Pulmonary artery endothelial cell (primary cell): ENCODE measurements around the gene KLHL26. TPM values are rescaled to one million over a fixed set of nuclear protein-coding genes. Genes with fewer than 3 reads are reported as not detected.

Experiments
- DNase-seq: peaks from one replicate; pipeline ENCODE4 v3.0.0-alpha.2; 2011; ENCODE audit warnings: low read depth, low spot score
- total RNA-seq: library from RNA; depleted of rRNA; stranded (reverse); fragments of >200 nt; gene quantifications from 2 replicates; pipeline ENCODE4 v1.2.3, GENCODE V29; 2014

The KLHL26 gene
- total RNA-seq, 1 donor from 2014 or later: 6.2 TPM

DNA sequence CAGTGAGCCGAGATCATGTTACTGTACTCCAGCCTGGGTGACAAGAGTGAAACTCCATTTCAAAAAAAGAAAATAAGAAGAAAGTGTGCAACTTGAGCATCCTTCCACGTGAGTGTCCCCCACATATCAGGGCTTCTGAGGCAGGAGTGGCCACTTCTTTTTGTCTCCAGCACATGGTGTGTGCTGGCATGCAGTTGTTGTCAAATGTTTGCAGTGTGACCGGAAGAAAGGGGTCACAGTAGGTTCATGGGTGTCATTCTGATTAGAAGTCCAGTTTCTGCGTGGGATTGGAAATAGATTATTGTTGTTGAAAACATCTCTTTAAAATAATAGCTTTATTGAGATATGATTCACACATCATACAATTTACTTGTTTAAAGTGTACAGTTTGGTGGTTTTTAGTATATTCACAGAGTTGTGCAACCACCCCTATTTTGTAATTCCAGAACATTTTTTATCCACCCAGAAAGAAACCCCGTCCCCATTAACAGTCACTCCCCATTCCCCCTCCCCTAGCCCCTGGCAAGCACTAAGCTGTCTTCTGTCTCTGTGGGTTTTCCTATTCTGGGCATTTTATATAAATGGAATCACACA, 48.9 kb downstream of the KLHL26 start:
- DNase-seq: no peak

DNA sequence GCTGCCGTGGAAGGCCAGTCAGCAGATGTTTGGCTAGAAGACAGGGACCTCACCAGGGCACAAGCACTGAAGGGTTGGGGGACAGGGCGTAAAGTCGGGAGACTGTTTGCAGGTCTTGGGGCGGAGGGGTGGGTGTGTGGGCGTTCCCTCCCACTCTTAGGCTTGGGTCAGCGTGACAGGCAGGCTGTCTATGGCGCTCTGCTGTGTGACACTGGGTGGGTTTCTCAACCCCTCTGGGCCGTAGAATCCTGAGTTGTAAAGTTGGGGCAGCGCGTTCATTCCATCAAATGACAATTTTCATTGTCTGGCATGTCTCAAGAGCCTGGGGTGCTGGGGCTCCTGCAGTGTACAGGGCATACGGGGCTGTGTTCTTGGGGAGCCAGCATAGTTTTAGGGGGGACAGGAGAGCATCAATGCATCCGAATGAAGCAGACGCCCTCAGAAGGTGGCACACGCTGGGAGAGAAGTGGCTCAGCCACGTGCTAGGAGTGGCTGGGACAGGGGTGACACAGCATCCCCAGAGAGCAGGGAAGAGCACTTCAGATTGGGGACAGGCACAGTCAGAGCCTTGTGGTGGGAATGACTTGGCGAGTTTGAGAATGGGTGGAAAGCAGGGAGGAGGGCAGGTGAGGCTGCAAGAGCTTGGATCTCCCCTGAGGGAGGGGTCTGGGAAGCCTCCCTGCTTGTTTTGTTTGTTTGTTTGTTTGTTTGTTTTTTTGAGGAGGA, 51.1 kb downstream of the KLHL26 start:
- no peak for DNase-seq

DNA sequence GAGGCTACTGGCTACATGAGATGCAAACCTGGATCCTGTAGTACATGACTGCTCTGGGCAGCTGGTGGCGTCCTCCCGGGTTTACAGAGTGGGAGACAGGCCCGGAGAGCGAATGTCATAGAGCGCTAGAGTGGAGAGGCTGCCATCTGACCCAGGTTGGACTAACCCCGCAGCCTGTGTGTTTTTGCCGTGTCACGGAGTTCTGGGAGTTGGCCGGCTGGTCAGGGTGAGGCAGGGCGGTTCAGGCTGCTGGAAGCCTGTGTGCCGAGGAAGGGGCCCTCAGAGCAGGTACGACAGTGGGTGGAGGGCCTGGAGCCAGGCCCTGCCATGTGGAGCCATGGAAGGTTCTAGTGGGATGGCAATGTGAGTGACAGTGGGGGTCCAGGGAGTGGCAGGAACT, 59.2 kb downstream of the KLHL26 start:
- DNase-seq: no peak

DNA sequence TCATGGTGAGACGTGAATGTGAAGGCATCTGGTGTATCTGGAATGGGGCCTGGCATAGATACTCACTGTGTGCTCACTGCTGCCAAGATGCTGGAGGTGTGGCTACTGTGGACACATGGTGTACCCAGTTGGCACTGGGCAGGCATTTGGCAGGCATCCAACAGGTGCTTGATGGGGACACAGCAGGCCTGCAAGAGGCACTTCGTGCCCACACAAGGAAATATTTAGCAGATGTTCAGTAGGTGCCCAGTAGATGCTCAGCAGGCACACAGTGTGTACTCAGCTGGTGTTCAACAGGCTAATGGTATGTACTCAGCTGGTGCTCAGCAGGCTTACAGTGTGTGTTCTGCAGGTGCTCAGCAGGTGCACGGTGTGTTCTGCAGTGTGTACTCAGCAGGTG, 60.9 kb downstream of the KLHL26 start:
- no peak for DNase-seq

DNA sequence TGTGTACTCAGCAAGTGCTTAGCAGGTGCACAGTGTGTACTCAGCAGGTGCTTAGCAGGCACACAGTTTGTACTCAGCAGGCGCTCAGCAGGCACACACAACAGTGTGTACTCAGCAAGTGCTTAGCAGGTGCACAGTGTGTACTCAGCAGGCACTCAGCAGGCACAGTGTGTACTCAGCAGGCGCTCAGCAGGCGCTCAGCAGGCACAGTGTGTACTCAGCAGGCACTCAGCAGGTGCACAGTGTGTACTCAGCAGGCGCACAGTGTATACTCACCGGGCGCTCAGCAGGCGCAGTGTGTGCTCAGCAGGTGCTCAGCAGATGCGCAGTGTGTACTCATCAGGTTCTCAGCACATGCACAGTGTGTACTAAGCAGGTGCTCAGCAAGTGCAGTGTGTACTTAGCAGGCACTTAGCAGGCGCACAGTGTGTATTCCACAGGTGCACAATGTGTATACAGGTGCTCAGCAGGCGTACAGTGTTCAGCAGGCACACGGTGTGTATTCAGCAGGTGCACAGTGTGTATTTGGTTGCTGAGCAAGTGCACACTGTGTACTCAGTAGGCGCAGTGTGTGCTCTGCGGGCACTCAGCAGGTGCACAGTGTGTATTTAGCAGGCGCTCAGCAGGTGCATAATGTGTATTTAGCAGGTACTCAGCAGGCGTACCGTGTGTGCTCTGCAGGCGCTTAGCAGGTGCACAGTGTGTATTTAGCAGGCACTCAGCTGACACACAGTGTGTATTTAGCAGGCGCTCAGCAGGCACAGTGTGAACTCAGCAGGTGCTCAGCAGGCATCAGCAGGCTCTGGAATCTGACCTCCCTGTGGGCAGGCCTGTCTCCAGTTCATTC, 61.7 kb downstream of the KLHL26 start:
- DNase-seq: no peak

DNA sequence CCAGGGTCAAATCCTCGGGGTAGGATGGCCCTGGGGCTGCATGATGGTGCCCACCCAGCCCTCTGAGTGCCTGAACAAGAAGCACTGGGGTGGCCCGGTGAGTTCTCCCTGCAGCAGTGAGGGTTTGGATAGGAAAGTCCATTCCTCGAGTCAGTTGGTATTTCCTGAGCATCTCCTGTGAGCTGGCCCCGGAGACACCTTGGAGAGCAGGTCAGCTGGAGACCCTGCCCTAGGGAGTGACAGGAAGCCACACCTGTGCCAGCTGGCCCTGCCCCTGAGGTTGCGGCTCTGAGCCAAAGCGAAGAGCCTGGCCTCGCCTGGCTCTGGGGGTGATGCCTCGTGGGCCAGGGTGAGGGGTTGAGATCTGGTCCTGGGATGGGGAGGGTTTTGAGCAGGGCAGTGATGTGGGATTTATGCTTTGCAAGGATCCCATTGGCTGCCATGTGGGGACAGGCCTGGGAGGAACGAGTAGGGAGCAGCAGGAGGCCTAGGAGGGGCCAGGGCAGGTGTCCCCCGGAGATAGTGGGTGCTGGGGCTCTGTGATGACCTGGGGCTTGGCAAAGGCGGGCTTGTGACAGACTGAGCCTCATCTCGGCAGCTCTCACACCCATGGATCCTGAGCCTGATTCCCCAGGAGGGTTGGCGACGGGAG, 62.7 kb downstream of the KLHL26 start:
- no peak for DNase-seq

DNA sequence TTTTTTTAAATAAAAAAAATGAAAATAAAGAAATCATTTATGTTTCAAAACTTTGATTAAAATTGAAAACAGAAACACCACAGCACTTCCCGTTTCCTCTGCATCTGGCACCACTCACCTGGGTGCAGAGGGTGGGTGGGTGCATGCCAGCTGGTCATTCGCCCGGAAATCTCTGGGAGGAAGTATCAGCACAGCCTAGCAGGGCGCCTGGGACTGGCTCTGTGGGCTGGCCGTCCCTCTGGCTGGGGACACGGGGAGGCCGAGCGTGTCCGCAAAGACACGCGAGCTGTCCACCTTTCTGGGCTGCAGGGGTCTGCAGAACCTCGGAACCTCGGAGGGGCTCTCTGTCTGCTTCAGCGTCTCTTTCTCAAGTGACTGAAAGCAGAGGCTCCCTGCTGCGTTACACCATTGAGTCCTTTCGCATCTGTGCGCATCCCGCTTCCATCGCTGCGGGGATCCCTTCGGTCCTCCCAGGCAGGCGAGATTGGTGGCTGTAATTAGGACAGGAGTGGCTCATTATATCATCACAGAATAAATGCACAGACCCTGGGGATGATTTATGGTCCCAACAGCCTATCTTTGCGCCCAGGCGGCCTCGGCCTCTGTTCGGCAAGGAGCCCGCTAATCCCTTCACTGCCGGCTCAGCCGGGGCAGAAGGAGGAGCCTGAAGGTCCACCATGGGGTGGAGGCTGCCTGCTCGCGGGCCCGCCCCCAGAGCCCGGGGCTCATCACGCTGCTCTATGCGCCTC, 63.8 kb downstream of the KLHL26 start:
- no peak for DNase-seq

DNA sequence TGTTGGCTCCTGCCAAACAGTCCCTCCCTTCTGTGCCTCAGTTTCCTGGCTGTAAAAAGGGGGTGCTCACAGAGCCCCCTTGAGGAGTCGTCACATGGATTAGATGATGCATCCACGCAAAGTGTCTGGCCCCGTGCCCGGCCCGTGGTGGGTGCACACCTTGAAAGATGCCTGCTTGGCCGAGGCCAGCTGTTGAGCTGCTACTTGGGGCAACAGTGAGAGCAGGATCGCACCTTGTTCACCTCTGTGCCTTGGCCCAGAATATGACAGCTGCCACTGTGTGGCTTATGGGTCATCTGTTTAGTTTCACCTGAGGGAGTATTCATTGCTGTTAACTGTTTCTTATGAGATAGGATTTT, 64.4 kb downstream of the KLHL26 start:
- DNase-seq: no peak

DNA sequence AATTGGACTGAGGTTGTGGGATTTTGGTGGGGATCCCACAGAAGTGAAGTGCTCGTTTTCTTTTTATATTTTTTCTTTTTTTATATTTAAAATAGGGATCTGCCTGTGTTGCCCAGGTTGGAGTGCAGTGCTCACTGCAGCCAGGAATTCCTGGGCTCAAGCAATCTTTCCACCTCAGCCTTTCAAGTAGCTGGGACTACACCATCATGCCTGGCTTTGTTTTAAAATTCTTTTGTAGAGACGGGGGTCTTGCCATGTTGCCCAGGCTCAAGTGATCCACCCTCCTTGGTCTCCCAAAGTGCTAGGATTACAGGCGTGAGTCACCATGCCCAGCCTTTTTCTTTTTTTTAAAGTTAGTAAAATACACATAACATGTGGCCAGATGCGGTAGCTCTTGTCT, 67.2 kb downstream of the KLHL26 start:
- no peak for DNase-seq

DNA sequence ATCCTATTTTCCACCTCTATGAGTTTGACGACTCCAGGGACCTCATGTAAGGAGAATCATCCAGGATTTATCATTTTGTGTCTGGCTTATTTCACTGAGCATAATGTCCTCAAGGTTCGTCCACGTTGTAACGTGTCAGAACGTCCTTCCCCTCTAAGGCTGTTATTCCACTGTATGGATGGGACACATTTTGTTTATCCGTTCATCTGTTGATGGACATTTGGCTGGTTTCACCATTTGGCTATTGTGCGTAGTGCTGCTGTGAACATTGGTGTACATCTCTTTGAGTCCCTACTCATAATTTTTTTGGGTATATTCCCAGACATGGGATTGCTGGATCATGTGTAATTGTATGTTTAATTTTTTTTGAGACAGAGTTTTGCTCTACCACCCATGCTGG, 68.1 kb downstream of the KLHL26 start:
- DNase-seq: no peak

DNA sequence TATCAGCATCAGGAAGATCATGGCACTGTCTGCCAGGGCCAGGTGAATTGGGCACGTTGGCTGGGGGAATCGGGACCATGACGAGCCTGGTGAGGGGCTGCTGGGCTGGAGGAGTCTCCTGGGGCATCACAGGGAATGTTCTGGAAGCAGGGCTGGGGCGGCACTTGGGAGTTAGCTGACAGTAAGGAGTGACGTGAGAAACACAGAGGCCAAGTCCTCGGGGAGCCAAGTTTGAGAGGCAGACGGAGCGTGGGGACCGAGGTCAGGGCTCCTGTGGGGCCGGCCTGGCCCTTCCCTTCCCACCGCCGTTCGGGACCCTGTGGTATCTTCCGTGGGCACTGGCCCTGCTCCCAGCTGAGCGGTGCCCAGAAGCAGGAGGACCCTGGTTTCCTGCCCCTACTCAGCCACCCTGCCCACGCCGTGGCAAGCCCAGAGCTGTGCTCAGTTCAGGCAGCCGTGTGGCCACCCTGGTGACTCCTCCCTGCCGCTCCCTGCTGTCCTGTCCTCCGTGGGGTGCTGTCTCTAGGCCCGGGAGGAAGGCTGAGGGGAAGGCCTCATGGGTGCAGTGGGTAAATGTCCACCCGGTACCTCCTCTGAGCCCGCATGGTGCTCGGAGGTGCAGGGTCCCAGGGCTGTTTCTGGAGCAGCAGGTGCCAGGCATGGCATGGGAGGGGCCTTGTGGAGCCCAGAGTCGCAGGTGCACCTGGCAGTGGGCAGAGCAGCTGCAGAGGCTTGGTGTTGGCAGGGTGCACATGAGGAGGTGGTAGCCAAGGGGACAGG, 71.8 kb downstream of the KLHL26 start:
- no peak for DNase-seq

DNA sequence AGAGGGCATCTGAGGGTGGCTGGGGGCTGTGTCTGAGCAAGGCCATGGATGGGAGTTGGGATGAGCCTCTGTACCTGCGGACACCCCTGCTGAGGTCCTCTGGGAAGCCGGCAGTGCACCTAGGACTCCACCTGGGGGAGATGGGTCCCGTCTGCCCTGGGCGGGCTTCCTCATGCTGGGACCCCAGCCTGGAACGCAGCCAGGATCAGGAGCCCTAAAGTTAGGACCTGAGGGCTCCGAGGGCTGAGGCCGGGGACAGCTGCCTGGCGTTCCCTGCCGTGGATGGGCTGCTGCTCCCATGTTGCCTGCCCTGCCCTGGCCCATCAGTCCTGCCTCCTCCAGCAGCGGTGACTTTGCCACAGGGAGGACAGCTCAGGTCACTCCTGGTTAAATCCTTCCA, 72.7 kb downstream of the KLHL26 start:
- DNase-seq: no peak

DNA sequence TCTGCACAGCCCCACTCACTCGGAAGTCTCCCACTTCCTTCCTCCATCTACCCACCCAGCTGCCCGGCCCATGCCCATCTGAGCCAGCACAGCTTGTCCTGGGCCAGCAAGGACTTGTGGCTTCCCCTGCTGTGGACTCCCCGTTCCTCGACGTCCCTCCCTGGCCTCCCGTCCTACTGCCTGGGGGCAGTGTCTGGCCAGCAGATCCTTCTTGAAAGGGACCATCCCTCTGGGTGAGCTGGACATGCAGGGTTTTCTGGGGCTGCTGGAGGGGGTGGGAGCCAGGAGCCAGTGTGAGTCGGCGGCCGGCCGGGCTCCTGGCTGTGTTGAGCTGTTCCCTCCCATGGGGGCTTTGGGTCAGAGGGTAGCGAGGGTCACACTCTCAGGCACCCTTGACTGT, 73.4 kb downstream of the KLHL26 start:
- no peak for DNase-seq

DNA sequence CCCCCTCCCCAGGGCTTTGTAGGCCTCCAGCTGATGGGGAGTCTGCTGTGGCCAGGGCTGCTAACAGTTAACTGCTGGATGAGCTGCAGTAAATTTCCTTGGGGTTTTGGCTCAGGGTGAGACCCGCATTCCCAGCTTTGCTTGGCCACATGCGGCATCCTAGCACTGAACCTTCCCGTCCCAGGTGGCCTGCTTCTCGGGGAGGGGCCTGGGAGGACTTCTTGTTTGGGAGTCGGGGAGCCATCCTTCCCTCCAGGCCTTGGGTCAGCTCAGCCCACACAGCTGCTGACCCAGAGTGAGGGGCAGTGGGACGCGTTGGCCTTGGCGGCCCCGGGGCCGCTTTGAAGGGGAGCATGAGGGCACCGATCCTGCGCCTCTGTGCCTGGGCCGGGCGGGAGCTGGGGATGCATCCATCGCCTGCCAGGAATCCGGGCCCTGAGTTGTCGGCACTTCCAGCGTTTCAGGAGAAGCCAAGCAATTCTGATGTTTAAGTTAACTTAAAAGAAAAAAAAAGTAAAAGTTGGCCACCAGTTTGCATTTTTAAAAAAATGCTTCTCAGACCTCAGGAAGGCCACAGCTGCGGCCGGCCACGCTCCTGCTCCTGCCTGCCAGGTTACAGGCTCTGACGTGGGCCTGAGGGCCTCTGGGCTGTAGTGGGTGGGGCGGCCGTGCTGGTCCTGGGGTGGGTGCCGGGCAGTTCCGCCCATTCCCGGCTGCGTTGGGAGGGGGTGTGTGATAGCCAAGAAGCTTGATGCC, 74.3 kb downstream of the KLHL26 start:
- no peak for DNase-seq

DNA sequence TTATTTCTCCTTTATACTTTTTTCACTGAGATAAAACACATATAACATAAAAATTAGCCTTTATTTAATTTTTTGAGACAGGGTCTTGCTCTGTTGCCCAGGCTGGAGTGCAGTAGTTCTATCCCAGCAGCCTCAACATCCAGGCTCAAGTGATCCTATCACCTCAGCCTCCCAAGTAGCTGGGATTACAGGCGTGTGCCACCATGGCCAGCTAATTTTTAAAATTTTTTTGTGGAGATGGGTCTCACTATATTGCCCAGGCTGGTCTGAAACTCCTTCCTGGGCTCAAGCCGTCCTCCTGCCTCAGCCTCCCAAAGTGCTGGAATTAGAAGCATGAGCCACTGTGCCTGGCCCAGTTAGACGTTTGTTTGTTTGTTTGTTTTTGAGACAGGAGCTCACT, 75.1 kb downstream of the KLHL26 start:
- DNase-seq: no peak

DNA sequence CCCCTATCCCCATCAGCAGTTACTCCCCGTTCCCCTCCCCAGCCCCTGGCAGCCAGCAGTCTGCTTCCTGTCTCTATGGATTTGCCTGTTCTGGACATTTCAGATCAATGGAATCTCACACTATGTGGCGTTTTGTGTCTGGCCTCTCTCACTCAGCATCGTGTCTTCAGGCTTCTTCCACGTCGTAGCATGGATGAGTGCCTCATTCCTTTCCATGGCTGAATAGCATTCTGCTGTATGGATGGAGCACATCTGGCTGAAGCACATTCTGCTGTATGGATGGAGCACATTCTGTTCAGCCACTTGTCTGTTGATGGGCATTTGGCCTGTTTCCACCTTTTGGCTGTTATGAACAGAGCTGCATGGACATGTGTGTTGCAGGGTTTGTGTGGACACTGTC, 76.2 kb downstream of the KLHL26 start:
- DNase-seq: no peak

DNA sequence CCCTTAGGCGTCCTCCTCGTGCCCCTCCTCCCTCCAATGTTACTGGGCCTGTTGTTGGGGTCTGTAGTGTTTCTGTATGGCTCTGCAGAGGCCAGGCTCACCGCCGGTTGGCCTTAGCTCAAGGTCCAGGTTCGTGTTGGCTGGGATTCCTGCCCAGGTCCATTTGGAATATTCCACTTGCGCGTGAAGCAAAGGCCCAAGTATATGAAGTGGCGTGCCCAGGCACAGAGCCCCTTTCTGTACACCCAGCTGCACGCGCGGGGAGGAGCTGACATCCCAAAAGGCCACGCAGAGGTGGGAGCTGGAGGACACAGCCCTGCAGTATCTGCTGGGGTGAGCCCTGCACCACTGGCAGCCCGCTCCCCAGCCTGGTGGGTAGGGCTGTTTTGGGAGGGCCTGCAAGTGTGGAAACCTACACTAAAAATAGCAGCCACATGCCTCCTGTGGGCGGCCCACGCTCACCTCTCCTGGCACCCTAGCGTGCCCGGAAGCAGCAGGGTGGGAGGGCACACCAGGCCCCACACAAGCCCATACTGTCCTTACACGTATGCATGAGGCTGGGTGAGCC, 76.8 kb downstream of the KLHL26 start:
- no peak for DNase-seq

DNA sequence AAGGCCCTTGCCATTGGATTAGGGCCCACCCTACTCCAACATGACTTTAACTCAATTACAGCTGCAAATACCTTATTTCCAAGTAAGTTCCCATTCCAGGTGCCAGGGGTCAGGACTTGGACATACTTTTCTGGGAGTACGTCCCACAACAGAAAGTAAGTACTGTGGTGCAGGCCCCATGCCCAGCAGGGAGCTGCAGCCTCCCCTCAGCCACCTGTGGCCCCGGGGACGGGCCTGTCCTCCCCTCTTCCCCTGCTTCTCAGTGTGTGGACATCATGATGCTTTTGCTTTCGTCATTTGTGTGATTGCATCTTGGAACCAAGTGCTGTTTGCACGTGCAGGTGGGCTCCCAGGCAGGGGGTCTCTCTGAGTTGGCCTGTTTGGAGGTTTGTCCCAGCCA, 78.6 kb downstream of the KLHL26 start:
- no peak for DNase-seq

DNA sequence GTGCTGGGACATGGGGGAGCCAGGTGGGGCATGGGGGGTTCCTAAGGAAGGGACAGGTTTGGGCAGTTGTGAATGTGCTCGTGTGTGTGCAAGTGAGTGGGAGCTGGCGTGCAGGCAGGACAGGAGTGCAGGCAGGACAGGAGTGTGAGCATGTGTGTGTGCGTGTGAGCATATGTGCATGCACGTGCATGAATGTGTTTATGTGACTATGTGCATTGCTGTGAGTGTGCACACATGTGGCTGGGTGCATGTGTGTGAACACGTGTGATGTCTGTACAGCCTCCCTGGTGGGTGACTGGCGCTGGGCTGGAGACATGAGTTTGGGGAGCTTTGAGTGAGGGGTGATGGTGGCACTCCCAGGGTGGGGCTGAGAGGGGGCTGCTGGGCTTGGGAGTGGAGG, 80.0 kb downstream of the KLHL26 start:
- no peak for DNase-seq

DNA sequence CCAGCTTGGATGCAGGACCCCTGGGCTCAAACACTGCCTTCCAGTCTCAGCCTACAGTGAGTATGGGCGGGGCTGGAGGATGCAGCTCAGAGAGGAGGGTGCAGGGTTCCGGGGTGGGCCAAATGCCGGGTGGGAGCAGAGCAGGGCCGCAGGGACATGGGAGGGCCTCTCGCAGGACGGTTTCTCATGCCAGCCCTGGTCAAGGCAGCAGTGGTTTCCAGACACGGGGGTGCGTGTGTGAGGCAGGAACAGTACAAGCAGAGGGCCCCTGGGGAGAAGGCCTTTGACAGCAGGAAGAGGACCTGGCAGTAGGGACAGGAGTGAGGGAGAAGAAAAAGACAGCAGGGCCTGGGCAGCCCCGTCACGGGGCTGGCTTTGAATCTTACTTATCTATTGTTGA, 80.8 kb downstream of the KLHL26 start:
- DNase-seq: no peak
